Peyer's patch (tissue), 4 donors: ENCODE data around the gene SLC4A8.
"Not testable (repeated sequence)": the region's sequence is repeated elsewhere in the genome, so short reads cannot be mapped to it uniquely, and the experiment has no call there.

Source experiments
- POLR2A ChIP-seq, 2 donors: fragments of 450-650 bp; IDR thresholded peaks; one replicate each; pipeline ENCODE4 v1.5.1; 2017; ENCODE audit warnings: antibody characterized with exemption in 2 of 2, mild to moderate bottlenecking in 2 of 2, moderate library complexity in 2 of 2
- TF ChIP-seq, protein P1 (sequence below), 6 experiments: fragments of 450-650 bp in 4 of 6; fragments of 200-600 bp in 2 of 6; sonication (generic) in 1 of 6; IDR thresholded peaks; one replicate each; pipeline ENCODE4 v1.5.1; 2017 to 2019; ENCODE audit warnings: antibody characterized with exemption in 6 of 6, mild to moderate bottlenecking in 3 of 6, moderate library complexity in 1 of 6

DNA sequence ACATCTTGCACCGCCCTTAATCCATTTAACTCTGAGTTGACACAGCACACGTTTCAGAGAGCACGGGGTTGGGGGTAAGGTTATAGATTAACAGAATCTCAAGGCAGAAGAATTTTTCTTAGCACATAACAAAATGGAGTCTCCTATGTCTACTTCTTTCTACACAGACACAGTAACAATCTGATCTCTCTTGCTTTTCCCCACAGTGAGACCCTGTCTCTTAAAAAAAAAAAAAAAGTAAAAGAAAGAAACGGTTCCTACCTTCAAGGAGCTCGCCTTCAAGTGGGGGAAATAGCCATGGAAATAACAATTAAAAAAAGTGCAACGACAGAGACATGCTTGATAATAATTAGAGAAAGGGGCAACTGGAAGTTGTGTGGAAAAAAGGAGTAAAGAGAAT lies 30.4 kb downstream of the SLC4A8 start:
- not testable (repeated sequence) for TF ChIP-seq POLR2A (IDR thresholded peaks at IDR 0.05)
- TF ChIP-seq, protein P1, sequence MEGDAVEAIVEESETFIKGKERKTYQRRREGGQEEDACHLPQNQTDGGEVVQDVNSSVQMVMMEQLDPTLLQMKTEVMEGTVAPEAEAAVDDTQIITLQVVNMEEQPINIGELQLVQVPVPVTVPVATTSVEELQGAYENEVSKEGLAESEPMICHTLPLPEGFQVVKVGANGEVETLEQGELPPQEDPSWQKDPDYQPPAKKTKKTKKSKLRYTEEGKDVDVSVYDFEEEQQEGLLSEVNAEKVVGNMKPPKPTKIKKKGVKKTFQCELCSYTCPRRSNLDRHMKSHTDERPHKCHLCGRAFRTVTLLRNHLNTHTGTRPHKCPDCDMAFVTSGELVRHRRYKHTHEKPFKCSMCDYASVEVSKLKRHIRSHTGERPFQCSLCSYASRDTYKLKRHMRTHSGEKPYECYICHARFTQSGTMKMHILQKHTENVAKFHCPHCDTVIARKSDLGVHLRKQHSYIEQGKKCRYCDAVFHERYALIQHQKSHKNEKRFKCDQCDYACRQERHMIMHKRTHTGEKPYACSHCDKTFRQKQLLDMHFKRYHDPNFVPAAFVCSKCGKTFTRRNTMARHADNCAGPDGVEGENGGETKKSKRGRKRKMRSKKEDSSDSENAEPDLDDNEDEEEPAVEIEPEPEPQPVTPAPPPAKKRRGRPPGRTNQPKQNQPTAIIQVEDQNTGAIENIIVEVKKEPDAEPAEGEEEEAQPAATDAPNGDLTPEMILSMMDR (IDR thresholded peaks at IDR 0.05), result not testable (repeated sequence)
